Measurements from ENCODE around the gene IFT122.
"Not testable (repeated sequence)": the region's sequence is repeated elsewhere in the genome, so short reads cannot be mapped to it uniquely, and the experiment has no call there.

Gene IFT122

DNA sequence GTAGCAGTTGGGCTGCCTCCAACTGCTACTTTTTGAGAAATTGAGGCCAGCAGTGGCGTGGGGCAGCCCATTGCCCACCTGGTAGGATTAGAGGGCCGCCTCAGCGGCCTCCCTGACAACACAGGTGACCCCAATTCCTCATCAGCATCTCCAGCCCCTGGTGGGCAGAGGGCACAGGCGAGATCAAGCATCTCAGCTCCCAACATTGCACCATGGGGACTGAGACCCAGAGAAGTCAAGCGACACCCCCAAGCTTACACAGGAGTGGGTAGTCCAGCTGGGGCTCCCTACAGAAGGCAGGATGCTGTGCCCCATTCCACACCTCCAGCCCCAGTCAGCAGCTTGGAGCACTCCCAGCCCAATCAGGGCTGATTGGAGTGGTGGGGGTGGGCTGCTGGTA, 102.7 kb downstream of the IFT122 start:
- no peak for DNase-seq

DNA sequence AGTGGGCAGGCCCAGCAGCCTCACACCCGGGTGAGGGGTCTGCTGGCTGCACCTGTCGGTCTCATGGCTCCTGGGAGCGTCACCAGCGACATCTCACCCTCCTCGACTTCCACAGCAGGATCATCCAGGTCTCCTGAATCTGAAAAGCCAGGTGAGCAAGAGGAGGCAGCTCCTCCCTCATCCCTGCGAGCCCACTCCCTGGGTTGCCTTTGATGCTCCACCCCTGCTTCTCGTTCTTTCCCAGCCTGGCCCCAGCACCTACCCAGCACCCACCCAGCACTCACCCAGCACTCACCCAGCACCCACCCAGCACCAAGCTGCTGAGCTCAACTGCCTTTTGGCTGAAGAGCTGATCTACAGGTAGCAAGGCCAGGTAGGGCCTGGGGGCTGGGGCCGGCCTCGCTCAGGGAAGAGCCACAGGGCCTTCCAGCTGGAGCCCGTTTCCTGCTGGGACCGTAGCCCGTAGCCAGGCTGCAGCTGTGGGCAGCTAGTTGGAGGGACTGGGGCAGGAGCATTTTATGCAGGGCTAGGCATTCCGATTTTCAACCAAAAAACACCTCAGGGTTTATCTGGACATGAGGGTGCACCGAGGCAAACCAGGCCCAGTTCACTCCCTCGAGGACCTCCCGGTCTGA, 103.2 kb downstream of the IFT122 start, which contains the start of gene H1-8:
TSS of gene H1-8 (plus strand) at position 20 of the 635 bp plus-strand sequence. CDS start at position 64, 44 bp downstream.
- no peak for DNase-seq

DNA sequence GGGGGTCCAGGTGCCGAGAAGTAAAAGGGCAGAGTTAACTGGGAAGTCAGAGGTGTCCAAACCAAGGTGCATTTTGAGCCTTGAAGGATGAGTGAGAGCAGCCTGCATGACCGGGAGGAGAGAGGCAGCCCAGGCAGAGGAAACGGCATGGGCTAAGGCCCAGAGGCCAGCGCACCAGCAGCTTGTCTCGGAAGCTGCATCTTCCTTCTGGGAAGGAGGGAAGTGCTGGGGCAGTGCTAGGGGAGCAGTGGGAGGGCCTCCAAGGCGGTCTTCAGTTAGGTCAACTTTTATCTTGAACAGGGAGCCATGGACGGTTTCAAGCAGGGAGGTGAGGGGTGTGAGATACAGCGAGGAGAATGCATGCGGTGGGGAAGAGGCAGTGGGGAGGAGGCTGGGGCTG, 104.0 kb downstream of the IFT122 start:
- no peak for DNase-seq

DNA sequence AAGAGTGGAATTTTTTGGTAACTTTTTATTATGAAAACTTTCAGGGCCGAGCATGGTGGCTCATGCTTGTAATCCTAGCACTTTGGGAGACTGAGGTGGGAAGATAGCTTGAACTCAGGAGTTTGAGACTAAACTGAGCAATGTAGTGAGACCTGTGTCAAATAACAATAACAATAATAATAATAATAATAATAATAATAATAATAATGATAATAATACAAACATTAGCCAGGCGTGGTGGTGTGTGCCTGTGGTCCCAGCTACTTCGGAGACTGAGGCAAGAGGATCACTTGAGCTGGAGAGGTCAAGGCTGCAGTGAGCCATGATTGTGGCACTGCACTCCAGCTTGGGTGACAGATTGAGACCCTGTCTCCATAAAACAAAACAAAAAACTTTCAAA, 105.9 kb downstream of the IFT122 start:
- DNase-seq = not testable (repeated sequence)

DNA sequence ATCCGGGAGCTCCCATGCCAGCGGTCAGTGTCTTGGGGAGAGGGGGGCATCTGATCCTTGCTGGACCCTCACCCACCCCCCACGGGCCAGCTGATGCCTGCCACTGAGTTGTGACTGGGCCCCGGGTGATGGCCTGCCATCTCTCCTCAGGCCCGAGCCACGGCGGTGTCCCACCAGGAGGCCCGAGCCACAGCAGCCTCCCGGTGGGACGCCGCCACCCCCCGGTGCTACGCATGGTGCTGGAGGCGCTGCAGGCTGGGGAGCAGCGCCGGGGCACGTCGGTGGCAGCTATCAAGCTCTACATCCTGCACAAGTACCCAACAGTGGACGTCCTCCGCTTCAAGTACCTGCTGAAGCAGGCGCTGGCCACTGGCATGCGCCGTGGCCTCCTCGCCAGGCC, 107.2 kb downstream of the IFT122 start:
- DNase-seq = no peak

DNA sequence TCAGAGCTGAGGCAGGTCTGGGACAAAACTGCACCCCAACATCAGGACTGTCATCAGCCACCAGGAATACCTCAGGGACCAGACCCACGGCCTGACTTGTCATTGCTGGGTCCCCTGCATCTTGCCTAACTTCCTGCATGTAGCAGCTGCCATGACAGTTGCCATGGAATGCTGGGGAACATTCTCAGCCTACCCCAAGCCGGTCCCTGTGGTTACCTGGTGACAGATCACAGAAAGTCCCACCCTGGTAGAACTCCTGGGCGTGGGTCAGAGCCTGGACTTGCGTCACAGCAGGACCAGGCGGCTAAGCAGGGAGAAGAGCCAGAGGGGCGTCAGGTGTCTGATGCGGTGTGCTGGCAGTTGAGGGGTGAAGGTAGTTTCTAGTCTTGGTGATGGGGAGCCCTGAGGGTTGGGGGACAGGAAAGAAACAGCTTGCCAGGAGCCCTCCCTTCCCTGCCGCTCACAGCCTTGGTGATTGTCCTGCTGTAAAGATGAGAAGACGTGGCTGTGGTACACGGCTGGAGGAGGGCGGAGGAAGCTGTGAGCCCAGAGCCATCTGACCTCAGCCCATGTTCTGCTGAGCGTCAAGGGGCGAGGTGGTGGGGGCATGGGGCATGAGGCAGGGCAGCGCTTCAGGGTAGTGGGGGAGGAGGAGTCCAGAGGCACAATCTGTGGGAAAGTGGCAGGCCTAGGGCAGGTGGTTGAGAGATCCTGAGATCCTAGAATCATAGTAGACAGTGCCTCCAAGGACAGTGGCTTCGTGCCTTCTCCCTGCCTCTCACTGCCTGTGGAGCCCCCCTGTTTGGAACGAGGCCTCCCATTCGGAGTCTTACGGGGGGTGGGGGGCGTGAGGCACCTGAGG, 108.3 kb downstream of the IFT122 start:
- no peak for DNase-seq

DNA sequence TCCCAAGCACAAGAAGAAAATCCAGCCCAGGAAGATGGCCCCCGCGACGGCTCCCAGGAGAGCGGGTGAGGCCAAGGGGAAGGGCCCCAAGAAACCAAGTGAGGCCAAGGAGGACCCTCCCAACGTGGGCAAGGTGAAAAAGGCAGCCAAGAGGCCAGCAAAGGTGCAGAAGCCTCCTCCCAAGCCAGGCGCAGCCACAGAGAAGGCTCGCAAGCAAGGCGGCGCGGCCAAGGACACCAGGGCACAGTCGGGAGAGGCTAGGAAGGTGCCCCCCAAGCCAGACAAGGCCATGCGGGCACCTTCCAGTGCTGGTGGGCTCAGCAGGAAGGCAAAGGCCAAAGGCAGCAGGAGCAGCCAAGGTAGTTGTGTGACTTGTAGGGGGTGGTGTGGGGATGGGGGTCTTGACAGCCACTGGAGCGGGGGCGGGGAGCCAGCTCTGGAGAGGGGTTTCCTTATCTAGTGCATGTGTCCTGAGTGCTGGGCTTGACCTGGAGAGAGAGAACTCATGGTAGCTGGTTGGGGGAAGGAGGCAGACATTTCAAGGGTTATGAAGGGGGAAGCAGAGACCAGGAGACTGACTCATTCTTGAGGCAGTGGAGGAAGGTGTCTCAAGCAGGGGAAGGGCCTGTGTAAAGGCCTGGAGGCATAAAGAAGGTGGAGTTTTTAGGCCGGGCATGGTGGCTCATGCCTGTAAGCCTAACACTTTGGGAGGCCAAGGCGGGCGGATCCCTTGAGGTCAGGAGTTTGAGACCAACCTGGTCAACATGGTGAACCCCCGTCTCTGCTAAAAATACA, 109.2 kb downstream of the IFT122 start:
- no peak for DNase-seq

DNA sequence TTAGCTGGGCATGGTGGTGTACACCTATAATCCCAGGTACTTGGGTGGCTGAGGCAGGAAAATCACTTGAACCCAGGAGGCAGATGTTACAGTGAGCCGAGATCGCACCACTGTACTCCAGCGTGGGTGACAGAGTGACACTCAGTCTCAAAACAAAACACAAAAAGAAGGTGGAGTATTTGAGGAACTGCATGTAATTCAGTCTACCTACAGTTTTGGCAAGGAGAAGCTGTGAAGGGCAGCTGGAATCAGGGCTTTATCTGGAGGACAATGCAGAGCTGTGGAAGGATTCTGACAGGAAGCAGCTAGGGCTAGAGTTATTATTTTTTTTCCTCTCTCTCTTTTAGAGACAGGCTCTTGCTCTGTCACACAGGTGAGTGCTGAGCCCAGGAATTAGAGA, 109.8 kb downstream of the IFT122 start:
- no peak for DNase-seq

DNA sequence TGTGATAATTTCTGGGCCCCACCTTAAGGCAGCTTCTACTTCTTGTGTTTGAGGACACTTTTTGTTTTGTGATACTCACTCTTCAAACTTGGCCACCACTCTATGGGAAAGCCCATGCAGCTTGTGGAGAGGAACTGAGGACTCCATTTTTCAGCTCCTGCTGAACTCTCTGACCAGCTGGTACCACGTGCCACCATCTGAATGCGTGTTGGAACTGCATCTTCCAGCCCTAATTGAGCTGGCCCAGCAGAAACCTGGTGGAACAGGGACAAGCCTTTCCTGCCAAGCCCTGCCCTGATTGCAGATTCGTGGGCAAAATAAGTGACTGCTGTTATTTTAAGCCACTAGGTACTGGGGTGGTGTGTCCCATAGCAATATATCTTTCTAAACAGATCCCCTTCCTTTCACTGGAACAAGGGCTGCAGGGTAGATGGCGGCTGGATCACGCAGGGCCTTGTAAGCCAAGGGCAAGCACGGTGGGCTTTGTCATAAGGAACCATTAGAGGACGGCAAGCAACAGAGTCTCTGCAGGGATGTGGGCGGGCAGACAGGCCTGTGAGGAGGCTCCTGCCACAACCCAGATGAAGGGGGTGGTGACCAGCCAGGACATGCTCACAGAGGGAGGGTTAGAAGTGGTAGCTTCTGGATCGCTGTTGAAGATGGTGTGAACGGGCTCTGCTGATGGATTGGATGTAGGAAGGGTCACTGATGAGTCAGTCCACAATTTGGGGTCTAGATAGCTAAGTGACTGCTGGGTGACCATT, 112.4 kb downstream of the IFT122 start:
- DNase-seq = no peak

DNA sequence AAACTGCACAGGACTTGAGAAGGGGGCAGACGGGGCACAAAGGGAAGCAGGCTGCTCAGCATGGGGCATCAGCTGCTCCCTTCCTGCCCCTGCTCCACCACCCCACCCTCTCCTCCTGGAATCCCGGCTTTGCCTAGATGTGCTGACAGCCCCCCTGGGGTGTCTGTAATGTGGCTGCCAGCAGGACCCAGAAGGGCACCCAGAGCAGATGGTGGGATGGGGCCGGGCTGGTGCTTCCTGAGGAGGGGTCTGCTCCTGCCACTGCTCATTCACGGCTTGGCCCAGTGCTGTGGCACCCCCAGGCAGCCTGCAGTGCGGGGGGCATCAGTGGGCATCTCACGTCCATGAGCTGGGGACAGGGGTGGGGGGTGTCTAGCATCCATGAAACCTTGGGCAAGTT, 113.1 kb downstream of the IFT122 start:
- DNase-seq = no peak

DNA sequence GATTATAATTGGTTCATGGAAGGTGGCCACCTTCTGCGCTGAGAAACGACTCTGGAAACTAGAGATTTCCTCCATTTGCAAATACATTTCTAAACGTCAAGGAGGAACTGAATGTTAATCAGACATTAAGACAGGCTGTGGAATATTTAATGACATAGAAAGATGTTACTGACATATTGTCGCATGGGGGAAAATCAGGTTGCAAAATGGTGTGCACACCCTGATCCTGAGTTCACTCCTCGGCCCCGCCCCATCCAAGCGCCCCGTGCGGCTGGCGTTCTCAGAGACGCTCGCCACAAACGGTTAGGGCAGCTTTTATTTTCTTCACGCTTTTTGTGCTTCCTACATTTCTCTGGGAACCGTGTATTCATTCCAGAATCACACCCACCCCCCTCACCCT, 113.7 kb downstream of the IFT122 start:
- DNase-seq = no peak

DNA sequence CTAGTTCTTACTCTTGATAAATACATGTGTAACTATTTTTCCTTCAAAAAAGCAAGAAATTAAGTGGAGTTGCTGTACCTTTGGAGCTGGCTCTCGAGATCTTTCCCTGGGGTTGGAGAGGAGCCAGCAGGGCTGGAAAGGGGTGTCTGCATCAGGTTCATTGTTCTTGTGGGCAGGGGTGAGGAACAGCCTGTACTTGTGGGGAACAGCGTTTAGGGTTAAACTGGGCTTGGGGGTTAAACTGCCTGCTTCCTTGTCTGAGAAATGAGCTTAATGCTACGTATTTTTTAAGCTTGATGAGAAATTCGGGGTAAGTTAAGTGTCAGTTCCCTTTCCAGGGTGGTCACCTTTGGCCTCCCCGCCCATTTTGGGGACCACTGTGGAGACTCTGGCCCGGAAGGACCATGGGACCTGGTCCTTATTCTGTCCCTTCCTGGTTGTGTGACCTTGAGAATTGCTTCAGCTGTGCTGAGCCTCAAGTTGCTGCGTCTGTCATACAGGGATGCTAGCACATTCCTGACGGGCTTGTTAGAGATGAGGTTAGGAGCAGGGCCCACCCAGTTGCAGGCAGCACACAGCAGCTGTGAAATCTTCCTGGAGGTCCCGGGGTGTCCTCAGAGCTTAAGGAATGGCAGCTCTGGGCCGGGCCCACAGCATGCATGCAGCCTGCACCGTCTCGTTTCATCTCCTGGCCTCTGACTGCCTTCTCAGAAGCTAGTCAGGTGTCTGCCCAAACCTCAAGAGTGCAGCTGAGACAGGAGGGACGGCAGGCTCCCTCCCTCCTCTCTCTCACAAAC, 114.5 kb downstream of the IFT122 start:
- no peak for DNase-seq

DNA sequence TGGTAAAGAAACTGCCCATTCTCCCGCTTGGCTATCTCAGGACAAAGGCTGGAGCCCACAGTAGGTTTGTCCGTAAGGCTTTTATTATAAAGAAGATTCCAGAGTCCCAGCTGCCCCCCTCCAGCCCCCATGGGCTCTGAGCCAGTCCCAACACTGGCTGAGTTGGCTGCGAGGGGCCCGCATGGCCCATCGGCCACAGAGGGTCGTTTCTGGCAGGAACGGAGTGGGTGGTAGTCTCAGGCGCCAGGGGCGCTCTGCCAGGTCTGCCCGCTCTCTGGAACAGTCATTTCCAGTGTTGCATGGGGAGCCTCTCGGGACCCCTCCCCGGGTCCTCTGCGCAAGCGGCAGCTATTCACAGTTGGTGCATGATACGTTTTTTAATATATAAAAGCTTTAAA, 115.1 kb downstream of the IFT122 start:
- no peak for DNase-seq

DNA sequence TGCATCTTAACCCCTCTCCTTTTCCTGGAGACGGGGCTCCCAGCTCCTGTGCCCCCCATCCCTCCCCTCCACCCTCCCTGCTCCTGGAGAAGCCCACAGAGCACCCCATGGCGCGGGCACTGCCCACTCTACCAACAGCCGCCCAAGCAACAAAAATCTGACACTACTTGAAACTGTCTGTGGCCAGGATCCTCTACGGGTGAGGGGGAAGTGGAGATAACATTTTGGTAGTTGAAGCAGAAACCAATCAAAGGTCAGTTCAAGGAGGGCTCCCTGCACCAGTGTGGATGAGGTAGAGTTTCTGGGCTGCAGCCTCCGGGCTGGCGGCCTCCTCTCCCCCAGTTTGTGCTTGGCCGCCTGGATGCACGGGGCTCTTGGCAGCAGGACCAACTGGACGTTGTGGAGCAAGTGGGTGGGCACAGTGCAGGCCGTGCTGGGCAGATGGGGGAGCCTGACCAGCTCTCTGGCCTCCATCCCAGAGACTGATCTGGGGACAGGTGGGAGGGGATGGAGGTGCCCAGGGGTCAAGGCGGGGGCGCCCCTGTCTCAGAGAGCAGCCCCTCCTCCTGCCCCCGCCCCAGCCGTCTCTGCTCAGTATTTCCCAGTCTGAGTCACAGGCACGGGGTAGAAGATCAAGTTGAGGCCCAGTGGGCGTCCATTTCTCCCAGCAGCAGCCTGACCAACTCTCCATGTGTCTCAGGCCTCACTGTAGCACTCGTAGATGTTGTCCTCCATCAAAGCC, 115.8 kb downstream of the IFT122 start:
- DNase-seq = no peak

DNA sequence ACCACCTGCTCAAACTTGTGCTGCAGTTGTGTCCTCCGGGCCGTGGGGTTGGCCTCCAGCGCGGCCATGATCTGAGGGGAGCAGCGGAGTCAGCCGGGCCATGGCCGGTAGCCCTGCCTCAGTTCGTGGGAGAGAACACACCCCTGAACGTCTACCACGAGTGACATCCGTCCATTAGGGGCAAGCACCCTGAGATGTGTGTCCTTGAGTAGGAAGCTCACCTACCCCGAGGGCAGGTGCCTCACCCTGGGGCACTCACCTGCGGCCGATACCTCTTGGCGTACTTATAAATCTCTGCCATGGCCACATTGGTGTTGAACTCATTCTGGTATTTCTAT, 116.3 kb downstream of the IFT122 start:
- DNase-seq = no peak

DNA sequence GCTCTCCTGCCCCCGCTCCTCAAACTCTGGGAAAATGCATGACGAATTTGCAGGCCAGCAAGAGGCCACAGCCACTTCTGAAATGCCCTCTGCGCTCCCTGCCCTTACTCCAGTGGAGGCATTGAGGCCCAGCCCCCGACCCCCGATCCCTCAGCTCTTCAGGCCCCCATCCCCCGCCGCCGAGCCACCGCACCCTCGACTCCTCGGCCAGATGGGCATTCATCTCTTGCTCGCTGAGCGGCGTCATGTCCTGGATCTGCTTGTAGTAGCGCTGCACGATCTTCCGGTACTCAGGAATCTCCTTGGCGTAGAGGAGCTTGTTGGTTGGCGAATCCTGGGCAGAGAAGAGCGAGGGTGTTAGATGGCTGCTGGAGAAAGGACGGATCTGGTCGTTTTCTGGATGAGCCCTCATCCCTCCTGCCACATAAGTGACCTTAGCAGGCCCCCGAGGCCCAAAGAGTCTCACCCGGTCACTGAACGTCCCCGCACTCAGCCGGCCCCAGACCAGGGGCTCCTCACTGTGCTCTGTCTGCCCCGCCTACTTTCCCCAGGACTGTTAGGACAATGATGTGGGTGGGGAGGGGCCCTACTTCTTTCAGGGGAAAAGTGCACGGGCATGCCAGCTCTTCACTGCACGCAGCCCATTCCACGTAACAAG, 117.0 kb downstream of the IFT122 start:
- no peak for DNase-seq

DNA sequence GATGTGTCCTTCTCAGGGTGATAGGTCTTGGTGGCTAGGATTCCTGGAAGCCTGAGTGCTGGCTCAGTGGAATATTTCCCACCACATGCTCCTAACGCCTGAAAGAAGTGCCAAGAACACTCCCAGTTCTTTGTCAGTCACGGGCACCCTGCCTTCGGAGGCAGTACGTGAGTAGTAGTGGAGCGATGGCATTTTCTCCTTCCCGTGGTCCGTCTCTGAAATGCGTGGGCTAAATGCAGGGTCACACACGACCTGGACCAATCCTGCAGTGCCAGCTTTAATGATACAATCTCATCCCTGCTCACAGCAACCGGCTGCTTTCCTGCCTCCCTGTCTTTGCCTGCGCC, 117.5 kb downstream of the IFT122 start:
- no peak for DNase-seq

DNA sequence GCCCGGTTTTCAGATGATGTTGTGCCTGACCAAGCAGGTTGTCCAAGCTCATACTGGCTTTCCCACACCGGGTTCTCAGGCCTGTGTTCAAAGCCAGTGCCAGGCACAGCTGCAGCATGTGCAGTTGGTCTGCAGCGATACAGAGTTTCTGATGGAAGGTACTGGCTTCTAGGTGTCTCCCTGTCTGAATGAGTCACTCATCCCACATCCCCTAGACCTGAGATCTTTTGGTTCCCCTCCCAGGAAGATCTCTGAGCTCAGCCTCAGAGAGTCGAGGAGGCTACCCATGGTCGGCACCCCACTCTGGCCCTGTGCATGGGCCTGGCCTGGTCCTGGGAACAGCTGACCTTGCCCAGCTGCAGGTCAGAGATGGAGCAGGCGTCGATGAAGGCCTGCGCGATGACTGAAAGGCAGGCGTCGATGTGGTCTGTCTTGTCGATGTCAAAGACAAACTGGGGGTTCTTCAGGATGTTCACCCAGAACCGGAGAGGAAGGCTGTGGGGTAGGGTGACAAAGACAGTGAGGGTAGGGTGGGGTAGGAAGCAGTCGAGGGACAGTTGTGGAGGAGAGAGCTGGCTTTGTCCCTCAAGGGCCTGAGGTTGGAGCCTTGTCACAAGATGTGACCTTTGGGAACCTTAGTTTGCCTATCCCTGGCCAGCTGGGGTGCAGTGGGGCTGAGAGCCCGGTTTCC, 118.2 kb downstream of the IFT122 start:
- no peak for DNase-seq

DNA sequence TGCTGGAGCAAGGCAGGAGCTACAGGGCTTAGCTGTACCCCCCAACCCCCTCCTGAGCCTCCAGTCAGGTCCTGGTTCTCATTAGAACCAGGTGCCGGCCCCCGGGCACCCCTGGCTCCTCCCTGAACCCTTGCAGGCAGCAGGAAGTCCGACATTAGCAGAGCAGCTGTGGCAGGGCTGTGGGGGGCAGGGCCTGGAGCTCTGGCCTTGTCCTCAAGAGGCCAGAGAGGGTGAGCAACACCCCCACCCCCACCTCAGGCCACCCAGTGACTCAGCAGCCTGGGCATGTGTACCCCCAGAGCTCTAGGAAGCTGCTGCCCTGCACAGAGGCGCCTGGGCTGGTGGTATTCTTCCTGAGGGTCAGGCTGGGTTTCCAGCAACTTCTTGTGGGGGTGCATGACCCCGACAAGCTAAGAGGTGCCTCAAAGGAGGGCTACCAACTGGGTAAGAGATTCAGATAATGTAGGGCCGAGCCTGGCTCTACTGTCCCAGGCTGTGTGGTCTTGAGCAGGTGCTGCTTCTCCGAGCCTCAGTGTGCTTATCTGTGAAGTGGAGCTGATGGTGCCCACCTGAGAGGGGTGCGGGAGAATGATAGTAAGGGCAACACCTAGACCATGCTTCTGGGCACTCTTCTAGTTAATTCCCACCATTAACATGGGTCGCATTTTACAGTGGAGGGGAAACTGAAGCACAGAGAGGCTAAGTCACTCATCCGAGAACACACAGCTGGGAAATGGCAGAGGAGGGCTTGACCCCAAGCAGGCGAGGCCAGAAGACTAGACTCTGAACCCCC, 118.9 kb downstream of the IFT122 start:
- DNase-seq = no peak
